Measurements from ENCODE around the gene FLRT2.

DNA sequence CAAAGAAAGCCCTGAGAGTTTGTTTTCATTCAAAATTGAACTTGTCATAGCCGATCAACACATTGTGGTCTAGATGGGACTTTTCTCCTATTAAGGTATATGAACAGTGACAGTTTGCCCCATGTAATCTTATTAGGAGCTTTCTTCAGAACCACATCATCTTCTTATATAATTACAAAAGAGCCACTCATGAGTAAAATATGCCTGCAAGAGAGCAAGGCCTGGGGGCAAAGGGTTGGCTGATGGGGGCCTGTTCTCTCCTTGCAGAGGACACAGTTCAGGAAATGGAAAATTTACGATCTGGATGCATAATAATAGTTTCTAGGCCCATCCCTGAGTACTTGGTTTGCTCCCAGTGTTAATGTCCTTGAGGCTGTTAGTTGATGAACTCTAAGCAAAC is 87.8 kb downstream of the FLRT2 start:
- TF ChIP-seq POLR2A (IDR thresholded peaks at IDR 0.05): no peak
- TF ChIP-seq, protein P1, sequence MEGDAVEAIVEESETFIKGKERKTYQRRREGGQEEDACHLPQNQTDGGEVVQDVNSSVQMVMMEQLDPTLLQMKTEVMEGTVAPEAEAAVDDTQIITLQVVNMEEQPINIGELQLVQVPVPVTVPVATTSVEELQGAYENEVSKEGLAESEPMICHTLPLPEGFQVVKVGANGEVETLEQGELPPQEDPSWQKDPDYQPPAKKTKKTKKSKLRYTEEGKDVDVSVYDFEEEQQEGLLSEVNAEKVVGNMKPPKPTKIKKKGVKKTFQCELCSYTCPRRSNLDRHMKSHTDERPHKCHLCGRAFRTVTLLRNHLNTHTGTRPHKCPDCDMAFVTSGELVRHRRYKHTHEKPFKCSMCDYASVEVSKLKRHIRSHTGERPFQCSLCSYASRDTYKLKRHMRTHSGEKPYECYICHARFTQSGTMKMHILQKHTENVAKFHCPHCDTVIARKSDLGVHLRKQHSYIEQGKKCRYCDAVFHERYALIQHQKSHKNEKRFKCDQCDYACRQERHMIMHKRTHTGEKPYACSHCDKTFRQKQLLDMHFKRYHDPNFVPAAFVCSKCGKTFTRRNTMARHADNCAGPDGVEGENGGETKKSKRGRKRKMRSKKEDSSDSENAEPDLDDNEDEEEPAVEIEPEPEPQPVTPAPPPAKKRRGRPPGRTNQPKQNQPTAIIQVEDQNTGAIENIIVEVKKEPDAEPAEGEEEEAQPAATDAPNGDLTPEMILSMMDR (IDR thresholded peaks at IDR 0.05 in 4 of 5, conservative IDR thresholded peaks at IDR 0.05 in 1 of 5): no peak
